ENCODE results near the gene TCIRG1.

The TCIRG1 gene

GRCh38 chr11:67999201-67999629 is 39.6 kb upstream of the TCIRG1 start:
- ATAC-seq, result no peak
- TF ChIP-seq ZFP30 (CRISPR knock-in tag; IDR thresholded peaks at IDR 0.05), result no peak
- TF ChIP-seq OSR1 (CRISPR knock-in tag; IDR thresholded peaks at IDR 0.05), result no peak

- TF ChIP-seq ZNF565 (CRISPR knock-in tag; conservative IDR thresholded peaks at IDR 0.05; ENCODE audit: low read depth), result no peak
- no peak for TF ChIP-seq OSR1 (CRISPR knock-in tag; IDR thresholded peaks at IDR 0.05)
- TF ChIP-seq, protein P1, sequence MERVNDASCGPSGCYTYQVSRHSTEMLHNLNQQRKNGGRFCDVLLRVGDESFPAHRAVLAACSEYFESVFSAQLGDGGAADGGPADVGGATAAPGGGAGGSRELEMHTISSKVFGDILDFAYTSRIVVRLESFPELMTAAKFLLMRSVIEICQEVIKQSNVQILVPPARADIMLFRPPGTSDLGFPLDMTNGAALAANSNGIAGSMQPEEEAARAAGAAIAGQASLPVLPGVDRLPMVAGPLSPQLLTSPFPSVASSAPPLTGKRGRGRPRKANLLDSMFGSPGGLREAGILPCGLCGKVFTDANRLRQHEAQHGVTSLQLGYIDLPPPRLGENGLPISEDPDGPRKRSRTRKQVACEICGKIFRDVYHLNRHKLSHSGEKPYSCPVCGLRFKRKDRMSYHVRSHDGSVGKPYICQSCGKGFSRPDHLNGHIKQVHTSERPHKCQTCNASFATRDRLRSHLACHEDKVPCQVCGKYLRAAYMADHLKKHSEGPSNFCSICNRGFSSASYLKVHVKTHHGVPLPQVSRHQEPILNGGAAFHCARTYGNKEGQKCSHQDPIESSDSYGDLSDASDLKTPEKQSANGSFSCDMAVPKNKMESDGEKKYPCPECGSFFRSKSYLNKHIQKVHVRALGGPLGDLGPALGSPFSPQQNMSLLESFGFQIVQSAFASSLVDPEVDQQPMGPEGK (CRISPR knock-in tag; IDR thresholded peaks at IDR 0.05; ENCODE audit: borderline replicate concordance), result no peak
- TF ChIP-seq BACH2 (CRISPR knock-in tag; IDR thresholded peaks at IDR 0.05; ENCODE audit: borderline replicate concordance), result no peak
- no peak for TF ChIP-seq ZFP3 (CRISPR knock-in tag; IDR thresholded peaks at IDR 0.05)
- no peak for TF ChIP-seq PPARA (CRISPR knock-in tag; IDR thresholded peaks at IDR 0.05; ENCODE audit: borderline replicate concordance)
- TF ChIP-seq, protein P2, sequence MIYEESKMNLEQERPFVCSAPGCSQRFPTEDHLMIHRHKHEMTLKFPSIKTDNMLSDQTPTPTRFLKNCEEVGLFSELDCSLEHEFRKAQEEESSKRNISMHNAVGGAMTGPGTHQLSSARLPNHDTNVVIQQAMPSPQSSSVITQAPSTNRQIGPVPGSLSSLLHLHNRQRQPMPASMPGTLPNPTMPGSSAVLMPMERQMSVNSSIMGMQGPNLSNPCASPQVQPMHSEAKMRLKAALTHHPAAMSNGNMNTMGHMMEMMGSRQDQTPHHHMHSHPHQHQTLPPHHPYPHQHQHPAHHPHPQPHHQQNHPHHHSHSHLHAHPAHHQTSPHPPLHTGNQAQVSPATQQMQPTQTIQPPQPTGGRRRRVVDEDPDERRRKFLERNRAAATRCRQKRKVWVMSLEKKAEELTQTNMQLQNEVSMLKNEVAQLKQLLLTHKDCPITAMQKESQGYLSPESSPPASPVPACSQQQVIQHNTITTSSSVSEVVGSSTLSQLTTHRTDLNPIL (CRISPR knock-in tag; IDR thresholded peaks at IDR 0.05; ENCODE audit: low read depth), result no peak
- no peak for TF ChIP-seq SNAI2 (CRISPR knock-in tag; IDR thresholded peaks at IDR 0.05)
- TF ChIP-seq, protein P3, sequence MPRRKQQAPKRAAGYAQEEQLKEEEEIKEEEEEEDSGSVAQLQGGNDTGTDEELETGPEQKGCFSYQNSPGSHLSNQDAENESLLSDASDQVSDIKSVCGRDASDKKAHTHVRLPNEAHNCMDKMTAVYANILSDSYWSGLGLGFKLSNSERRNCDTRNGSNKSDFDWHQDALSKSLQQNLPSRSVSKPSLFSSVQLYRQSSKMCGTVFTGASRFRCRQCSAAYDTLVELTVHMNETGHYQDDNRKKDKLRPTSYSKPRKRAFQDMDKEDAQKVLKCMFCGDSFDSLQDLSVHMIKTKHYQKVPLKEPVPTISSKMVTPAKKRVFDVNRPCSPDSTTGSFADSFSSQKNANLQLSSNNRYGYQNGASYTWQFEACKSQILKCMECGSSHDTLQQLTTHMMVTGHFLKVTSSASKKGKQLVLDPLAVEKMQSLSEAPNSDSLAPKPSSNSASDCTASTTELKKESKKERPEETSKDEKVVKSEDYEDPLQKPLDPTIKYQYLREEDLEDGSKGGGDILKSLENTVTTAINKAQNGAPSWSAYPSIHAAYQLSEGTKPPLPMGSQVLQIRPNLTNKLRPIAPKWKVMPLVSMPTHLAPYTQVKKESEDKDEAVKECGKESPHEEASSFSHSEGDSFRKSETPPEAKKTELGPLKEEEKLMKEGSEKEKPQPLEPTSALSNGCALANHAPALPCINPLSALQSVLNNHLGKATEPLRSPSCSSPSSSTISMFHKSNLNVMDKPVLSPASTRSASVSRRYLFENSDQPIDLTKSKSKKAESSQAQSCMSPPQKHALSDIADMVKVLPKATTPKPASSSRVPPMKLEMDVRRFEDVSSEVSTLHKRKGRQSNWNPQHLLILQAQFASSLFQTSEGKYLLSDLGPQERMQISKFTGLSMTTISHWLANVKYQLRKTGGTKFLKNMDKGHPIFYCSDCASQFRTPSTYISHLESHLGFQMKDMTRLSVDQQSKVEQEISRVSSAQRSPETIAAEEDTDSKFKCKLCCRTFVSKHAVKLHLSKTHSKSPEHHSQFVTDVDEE (CRISPR knock-in tag; IDR thresholded peaks at IDR 0.05), result no peak
- TF ChIP-seq POU6F1 (CRISPR knock-in tag; IDR thresholded peaks at IDR 0.05; ENCODE audit: borderline replicate concordance, low read depth), result no peak
- TF ChIP-seq ZNF8 (CRISPR knock-in tag; IDR thresholded peaks at IDR 0.05), result no peak
- TF ChIP-seq CSRNP3 (CRISPR knock-in tag; IDR thresholded peaks at IDR 0.05), result no peak
- TF ChIP-seq TOX (CRISPR knock-in tag; IDR thresholded peaks at IDR 0.05; ENCODE audit: borderline replicate concordance), result no peak
- TF ChIP-seq RARB (CRISPR knock-in tag; IDR thresholded peaks at IDR 0.05), result no peak
- TF ChIP-seq ARNTL (CRISPR knock-in tag; IDR thresholded peaks at IDR 0.05; ENCODE audit: borderline replicate concordance, low read depth), result no peak
- no peak for TF ChIP-seq ZNF70 (CRISPR knock-in tag; IDR thresholded peaks at IDR 0.05)
- no peak for TF ChIP-seq CSDC2 (CRISPR knock-in tag; IDR thresholded peaks at IDR 0.05)
- no peak for ATAC-seq
Observed at GRCh38 chr11:67999704-68000103, 39.1 kb upstream of the TCIRG1 start.

DNA sequence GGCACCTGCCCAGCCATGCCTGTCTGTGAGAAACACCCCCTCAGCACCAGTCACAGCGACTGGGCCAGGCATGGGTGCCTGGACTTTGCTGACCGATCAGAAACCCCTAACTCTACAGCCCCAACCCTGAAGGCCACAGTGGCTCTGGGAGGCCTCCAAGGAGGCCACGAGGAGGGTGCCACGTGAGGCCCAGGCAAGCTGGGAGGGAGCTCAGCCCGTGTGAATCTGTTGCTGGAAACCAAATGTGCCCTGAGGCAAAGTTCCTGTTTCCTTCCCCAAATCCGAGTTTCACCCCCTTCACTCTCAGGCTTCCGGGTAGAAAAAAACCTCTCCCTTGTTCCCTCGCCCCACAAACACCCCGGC is 36.3 kb upstream of the TCIRG1 start:
- TF ChIP-seq POU6F1 (CRISPR knock-in tag; IDR thresholded peaks at IDR 0.05; ENCODE audit: borderline replicate concordance, low read depth) (no peak), ZFP3 (CRISPR knock-in tag; IDR thresholded peaks at IDR 0.05) (no peak), GLIS3 (CRISPR knock-in tag; IDR thresholded peaks at IDR 0.05) (no peak)
- ATAC-seq, result no peak

Measured in SK-N-SH treated with all-trans-retinoic acid at 6 μM for 48 hours (cell line).